Middle frontal gyrus (tissue), 1 donor: Measurements from ENCODE around the gene COMTD1.

Source experiments
- DNase-seq: peaks from one replicate; pipeline ENCODE4 v3.0.0-alpha.2; 2015; ENCODE audit warnings: low spot score; ENCODE audit errors: extremely low spot score

Gene COMTD1

GRCh38 chr10:75245354-75246250, 9.8 kb upstream of the COMTD1 start:
- no peak for DNase-seq

- no peak for DNase-seq
Measured at GRCh38 chr10:75244487-75245353, 9.0 kb upstream of the COMTD1 start.

- no peak for DNase-seq
Measured at GRCh38 chr10:75243426-75243825, 7.7 kb upstream of the COMTD1 start.

- no peak for DNase-seq
Measured at GRCh38 chr10:75240329-75241076, 4.7 kb upstream of the COMTD1 start.

- no peak for DNase-seq
Measured at GRCh38 chr10:75239096-75239790, 3.5 kb upstream of the COMTD1 start.

- no peak for DNase-seq
Measured at GRCh38 chr10:75238182-75239095, 2.7 kb upstream of the COMTD1 start.

- DNase-seq: no peak
Measured at GRCh38 chr10:75236178-75236825, 545 bp upstream of the COMTD1 start.

GRCh38 chr10:75234683-75235374, 928 bp downstream of the COMTD1 start:
- DNase-seq: no peak

GRCh38 chr10:75234017-75234682, 1.6 kb downstream of the COMTD1 start:
- DNase-seq: no peak

GRCh38 chr10:75233444-75234016, 2.2 kb downstream of the COMTD1 start:
- DNase-seq: no peak

- no peak for DNase-seq
Measured at GRCh38 chr10:75231672-75232581, 3.8 kb downstream of the COMTD1 start.

GRCh38 chr10:75230600-75231038, 5.1 kb downstream of the COMTD1 start:
- peak; percentile 82 for DNase-seq

- no peak for DNase-seq
Measured at GRCh38 chr10:75229971-75230370, 5.8 kb downstream of the COMTD1 start.

GRCh38 chr10:75228834-75229233, 6.9 kb downstream of the COMTD1 start:
- DNase-seq: no peak

- DNase-seq: no peak
Measured at GRCh38 chr10:75228278-75228677, 7.5 kb downstream of the COMTD1 start.

GRCh38 chr10:75226656-75227055, 9.1 kb downstream of the COMTD1 start:
- no peak for DNase-seq

- DNase-seq: no peak
Measured at GRCh38 chr10:75226095-75226494, 9.7 kb downstream of the COMTD1 start.
